Measurements from ENCODE around the gene CCDC24.
A peak's percentile ranks its signal among the peaks of the same experiment; 100 is the strongest.

The CCDC24 gene

DNA sequence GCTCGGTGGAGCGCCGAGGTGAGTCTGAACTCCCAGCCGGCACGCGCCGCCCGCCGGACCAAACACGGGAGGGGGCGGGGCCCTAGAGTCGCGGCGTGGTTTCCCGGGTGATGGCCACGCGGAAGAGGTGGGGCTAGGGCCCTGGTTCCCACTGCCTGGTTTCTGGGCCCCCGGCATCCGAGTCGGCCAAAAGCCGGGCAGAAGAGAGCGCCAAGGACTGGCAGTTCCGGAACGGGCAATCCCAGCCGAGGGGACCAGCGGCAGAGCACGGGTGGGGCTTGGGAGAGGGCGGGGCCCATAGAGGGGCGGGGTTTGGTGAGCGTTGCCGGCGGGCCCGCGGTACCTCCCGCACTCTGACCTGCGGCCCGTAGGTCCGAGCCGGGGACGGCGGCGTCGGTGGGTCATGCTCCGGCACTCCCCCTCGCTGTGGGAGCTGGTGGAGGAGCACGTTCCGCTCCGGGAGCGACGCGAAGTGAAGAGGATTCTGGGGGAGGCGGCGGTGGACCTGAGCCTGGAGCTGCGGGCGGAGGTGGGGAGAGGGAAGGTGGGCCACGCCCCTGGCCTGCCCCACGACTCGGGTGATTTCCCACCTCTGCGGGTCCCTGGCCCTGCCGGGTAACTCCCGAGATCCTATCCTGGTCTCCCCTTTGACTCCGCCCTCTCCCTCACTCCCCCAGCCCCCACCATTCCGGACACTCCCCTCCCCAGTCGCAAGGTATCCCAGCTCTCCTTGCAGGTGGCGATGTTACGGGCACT is at the start of gene CCDC24:
CCDC24 (plus strand) TSS at position 124 of the 756 bp plus-strand sequence; CDS start at position 404, 280 bp downstream.
- peak; percentile 49 to 55 (median 49) for DNase-seq (ENCODE audit: low read depth in 3 of 3)

DNA sequence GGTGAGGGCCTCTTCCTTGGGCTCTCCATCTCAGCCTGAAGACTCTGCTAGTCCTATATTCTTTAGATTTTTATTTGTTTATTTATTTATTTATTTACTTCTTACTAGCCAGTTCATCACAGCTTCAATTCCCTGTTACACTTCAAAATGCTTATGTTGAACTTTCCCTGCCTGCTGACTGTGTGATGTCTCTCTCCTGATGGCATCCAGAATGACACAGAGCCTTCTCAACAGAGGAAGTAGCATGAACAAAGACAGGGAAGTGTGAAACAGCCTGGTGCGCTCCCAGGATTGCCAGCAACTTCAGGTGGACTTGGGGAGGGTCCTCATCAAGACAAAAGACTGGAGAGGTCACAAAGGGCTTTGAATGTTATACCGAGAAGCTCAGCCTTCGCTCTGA is 49.0 kb upstream of the CCDC24 start:
- no peak for DNase-seq (ENCODE audit: low read depth in 3 of 3)

DNA sequence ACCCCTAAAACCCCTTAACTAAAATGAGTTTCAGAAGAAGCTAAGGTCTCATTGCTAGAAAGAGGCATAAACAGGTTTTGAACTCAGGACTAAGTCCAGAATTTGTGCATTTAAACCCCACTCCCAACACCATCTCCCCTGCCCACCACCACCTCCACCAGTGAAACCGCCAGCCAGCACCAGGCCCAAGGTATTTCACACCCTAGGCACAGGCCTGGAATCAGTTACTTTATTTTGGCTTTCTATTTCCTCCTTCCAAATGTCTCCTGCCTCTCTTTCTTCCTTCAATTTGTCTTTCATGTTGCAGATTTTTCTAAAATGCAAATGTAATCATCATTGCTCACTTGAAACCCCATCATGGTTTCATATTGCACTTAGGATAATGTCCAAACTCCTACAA is 46.5 kb upstream of the CCDC24 start:
- DNase-seq (ENCODE audit: low read depth in 3 of 3), result no peak

DNA sequence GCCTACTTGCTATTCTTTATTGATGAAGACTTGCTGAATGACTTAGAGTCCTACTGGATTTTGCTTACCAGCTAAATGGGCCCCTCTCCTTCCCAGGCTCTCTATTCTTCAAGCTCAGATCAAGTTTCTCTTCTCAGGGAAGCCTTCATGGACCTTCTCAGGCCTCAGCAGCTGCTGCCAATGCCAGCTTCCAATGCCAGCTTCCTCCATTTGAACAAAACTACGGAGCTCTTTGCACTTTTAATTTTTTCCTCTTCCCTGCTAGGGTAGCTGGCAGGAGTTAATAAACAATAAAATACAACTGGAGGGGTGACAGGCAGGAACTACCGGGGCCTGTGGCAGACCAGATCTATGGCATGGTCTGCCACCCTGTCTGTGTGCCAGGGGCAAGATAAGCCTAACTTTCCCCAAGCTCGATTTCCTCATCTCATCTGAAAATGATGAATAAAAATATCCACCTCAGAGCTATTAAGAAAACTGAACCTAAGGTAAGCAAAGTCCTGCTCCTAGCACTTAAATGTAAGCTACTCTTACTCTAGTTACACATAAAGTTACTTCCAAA is 45.6 kb upstream of the CCDC24 start:
- no peak for DNase-seq (ENCODE audit: low read depth in 3 of 3)

DNA sequence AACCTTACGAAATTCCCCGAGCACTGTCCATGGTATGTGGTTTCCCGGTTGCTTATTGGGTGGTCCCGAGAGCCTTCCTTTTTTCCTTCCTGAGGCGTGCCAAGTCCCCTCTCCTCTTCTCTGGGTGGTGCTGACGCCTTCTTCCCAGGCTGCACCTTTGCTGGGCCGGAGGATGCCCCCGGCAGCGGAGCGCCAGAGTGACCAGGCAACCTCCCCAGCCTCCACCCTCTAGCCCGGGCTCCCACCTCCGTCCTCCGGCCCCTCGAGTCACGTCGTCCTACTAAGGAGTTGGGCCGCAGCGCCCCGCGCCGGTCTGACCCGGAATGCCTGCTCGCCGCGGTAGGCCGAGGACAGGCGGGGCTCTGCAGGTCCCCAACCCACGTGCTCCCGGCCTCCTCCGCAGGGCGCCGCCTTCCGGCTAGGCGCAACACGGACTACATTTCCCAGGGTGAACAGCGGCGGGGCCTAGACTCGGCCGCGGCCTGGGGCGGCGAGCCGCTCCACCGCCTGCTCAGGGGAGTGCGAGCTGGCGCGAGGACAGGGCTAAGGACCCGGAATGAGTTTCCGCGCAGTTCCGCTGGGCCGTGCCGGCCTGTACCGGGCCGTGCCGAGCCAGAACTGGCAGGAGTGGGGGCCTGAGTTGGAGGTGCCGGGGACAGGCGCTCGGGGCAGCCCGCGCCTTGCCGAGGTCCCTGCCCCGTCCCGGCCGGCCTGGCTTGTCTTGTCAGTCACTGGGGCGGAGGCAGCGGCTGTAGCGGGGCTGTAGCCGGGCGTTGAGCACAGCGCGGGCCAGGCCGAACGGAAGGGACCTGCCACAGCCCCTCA is 45.0 kb upstream of the CCDC24 start, which contains the start of gene IPO13:
IPO13 (plus strand) TSS at position 715 of the 825 bp plus-strand sequence. CDS start 651 bp downstream, outside the sequence.
- DNase-seq (ENCODE audit: low read depth in 3 of 3), result peak; percentile 88 to 96 (median 91)

DNA sequence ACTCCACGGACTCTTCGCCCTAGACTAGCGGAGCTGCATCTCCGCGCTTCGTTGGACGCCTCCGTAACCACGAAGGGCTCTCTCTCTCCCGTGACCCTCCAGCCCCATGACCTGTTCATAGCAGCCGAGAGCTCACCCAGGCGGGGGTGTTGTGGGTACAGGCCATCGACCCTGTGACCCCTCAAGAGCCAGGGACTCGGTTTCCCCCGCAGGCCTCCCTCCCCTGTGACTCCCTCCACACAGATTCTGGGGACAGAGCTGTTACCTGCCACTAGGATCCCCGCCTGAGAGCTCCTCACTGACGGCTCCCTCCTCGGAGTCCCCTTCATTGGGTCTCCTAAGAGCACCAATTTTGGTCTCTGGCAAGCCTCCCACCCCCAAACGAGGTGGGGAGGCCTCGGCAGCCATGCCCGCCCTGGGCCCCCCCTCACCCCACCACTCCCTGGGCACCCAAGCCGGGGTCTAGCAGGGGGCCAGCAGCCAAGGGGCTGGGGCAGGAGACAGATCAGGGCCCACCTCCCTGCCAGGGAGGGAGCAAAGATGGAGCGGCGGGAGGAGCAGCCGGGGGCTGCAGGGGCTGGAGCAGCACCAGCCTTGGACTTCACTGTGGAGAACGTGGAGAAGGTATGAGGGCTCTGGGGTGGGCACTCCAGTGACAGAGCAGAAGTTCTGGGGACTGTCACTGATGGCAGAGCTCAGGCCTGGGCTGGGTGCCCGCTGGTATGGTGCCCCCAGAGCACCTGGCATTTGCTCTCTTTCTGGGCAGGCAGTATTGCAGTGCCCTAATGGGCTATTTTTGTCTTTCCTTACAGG is 44.1 kb upstream of the CCDC24 start:
- no peak for DNase-seq (ENCODE audit: low read depth in 3 of 3)

DNA sequence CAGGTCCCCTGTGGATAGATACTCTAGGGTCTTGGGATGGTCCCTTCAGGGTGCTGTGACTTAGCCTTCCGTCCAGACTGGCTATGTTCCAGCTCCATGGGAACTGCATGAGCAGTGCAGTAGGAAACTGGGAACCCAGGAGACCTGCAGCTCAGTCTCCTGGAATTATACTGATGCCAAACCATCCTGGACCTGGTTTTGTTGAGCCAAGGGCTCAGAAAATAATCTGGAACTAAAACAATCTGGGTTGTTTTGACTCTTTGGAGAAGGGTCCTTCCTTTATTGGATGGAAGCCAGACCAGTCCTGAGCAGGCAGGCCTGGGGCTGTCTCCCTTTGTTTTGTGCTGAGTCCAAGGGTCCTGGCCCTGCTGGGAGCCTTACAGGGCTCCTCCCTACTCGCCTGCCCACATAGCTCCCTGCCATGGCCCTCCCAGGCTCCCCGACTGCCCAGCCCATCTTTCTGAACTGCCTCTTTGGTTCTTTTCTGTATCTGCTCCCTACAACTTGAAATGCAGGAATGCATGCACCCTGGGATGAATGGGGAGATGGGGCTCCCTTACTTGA is 43.4 kb upstream of the CCDC24 start:
- DNase-seq (ENCODE audit: low read depth in 3 of 3), result no peak

DNA sequence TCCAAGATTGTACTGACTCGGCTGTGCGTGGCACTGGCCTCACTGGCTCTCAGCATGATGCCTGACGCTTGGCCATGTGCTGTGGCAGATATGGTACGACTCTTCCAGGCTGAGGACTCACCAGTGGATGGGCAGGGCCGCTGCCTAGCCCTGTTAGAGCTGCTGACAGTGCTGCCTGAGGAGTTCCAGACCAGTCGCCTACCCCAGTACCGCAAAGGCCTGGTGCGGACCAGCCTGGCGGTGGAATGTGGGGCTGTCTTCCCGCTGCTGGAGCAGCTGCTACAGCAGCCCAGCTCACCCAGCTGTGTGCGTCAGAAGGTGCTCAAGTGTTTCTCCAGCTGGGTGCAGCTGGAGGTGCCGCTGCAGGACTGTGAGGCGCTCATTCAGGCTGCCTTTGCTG is 41.7 kb upstream of the CCDC24 start:
- no peak for DNase-seq (ENCODE audit: low read depth in 3 of 3)

DNA sequence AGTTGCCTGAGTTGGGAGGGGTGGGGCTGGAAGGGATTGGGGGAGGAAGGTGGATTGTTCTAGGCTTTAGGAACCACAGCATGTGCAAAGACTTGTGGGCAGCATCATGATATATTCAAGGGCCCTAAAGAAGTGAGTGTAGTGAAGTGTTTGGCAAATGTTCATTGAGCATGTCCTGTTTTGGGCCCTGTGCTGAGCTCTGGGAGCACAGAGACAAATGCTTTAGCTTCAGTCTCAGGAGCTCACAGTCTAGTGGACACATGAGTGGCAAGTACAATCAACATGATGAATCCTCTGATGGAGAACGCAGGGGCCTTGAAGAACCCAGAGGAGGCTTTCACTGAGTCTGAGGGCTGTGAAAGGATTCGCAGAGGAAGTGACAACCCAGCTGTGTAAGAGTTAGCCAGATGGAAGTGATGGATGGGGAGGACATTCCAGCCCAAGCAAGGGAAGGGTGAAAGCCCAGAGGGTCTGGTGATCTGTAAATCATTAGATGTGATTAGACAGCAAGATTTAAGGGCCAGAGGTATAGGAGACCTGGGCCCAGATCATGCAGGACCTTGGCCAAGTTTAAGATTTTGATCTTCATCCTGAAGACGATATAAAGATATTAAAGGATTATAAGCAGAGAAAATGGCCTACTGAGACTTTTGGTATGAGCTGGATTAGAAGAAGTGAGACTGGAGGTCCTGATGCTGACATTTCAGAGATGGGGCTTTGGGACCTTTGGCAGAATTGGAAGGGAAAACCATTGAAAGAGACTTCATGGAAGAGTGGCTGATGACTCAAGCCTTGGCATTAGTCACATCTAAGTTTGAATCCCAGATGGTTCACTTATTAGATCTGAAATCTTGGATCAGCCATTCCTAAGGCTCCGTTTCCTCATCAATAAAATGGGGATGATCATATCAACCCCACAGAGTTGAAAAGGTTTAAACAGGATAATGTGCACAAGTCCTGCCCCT is 40.1 kb upstream of the CCDC24 start:
- no peak for DNase-seq (ENCODE audit: low read depth in 3 of 3)

DNA sequence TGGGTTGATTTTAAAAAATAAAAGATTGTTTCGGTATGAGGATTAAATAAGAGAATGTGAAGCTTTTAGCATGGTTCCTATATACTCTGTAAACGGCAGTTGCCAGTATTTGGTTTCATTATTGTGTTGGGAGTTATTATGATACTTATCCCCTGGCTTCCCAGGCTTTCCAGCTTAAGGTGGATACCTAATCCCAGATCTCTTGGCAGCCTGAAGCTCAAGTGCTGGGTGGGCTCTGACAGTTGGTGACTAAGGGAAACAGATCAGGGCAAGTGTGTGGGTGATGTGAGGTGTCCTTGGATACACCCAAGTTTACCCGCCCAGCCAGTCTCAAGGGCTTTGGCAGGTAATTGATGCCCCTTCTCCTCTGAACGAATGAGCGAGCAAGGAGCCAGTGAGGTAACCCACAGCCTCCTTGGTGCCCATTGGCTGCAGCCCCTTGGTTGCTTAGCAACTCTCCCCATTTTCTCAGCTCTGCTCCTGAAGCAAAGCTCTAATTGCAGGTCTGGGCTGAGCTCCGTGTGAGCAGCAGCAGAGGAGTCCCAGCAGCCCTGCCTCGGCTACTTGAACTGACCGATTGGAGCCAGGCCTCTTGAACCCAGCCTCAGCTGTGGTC is 38.6 kb upstream of the CCDC24 start:
- DNase-seq (ENCODE audit: low read depth in 3 of 3), result no peak

DNA sequence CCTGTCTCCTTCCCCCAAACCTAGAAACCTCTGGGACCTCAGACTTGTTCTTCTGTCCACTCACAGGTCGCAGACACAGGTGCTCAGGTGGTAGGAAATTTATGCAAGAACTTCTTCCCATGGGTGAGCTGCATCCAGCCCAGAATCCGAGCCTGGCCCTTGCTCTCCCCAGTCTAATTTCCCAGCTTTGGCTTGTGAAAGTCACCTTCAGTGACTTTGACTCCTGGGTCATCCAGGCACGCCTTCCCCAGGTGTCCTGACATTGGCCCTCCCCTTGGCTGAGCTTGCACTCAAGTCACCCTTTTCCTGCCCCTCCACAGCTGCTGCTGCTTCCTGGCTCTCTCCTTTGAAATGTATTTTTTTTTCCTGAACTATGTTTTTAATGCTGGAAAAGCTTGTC is 38.0 kb upstream of the CCDC24 start:
- DNase-seq (ENCODE audit: low read depth in 3 of 3), result no peak

DNA sequence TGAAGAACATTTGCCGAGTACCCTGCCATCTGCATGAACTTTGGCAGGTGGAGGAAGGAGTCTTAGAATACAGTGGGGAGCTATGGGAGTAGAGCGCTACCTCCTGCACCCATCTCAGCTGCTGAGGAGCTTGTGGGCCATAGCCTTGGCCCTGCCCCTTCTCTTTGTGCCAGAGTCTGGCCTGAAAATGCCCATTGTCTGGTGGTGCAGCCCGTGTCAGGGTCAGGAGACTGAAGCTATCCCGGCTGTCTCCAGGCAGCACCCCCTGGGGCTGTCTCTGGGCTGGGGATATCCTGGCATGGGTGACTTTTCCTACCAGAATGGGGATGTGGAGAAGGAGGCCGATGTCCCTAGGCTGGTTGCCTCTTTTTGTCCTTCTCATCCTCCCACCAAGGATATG is 37.4 kb upstream of the CCDC24 start:
- DNase-seq (ENCODE audit: low read depth in 3 of 3), result no peak

DNA sequence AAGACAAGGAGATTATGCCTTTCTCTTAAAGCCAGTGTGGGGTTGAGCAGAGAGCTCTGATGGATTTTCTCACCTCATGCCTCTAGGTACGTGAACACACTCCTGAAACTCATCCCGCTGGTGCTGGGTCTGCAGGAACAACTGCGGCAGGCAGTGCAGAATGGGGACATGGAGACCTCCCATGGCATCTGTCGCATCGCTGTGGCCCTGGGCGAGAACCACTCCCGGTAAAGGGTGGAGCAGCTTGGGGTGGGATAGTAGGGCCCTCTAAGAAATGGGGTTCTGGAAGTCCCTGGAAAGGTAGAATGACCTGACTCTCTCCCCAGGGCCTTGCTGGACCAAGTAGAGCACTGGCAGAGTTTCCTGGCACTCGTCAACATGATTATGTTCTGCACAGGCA is 35.2 kb upstream of the CCDC24 start:
- no peak for DNase-seq (ENCODE audit: low read depth in 3 of 3)

DNA sequence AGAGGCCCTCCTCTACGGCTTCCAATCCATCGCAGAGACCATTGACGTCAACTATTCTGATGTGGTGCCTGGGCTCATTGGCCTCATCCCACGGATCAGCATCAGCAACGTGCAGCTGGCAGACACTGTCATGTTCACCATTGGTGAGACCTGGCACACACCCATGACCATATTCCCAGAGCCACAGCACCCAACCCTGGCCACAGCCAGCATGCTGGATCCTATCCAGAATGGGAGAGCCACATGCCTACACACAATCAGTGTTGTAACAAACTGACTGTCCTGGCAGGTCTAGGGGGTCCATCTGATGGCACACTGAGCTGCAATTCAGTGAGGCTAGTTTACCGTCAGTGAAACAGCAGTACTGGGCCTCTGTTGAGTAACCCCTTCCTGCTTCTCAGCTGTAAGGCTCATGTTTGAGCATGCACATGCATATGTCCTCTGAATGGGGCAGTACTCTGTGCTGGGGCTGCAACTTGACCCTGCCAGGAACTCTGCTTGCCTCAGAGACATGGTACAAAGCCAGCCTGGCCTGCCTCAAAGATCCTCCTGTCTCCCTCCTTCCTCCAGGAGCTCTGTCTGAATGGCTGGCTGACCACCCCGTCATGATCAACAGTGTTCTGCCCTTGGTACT is 33.9 kb upstream of the CCDC24 start:
- no peak for DNase-seq (ENCODE audit: low read depth in 3 of 3)

DNA sequence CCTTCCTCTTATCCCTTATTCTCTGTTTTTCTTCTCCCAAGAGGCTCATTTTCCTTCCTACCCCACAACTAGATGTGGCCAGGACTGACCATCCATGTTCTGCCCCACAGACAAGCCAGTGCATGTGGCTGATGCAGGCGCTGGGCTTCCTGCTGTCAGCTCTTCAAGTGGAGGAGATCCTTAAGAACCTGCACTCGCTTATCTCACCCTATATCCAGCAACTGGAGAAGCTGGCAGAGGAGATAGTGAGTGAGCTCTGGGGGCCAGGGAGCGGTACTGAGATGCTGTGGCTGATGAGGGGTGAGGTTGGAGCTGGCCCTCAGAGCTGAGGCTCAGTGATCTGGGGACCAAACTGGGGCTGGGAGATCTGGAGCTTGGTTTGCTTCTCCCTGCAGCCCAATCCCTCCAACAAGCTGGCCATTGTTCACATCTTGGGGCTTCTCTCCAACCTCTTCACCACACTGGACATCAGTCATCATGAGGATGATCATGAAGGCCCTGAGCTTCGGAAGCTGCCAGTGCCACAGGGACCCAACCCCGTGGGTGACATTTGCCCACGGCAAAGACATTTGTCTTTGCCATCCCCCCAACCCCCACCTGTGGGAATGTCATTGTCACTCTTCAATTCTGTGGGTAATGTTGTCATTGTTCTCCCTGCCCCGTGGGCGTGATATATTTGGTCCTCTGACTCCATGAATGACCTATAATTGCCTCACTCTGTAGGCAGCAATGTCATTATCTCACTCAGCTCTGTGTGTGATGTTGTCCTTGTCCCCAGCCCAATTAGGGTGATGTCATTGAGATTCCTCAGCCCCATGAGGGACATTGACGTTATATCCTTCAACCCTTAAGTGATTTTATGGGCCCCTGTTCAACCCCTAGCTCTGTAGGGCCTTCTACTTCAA is 32.8 kb upstream of the CCDC24 start:
- no peak for DNase-seq (ENCODE audit: low read depth in 3 of 3)

DNA sequence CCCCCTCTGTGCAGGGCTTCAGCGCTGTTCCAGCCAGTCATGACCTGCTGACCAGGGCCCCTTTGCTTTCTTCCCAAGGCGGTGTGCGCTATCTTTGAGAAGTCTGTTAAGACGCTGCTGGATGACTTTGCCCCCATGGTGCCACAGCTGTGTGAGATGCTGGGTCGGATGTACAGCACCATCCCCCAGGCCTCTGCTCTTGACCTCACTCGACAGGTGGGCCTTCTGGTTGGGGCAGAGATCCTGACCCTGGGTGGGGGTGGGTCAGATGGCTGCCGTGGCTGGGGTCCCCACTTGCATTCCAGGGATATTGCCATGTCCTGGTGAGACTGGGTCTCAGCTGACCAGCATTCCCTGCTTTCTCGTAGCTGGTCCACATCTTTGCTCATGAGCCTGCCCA is 30.6 kb upstream of the CCDC24 start:
- no peak for DNase-seq (ENCODE audit: low read depth in 3 of 3)

DNA sequence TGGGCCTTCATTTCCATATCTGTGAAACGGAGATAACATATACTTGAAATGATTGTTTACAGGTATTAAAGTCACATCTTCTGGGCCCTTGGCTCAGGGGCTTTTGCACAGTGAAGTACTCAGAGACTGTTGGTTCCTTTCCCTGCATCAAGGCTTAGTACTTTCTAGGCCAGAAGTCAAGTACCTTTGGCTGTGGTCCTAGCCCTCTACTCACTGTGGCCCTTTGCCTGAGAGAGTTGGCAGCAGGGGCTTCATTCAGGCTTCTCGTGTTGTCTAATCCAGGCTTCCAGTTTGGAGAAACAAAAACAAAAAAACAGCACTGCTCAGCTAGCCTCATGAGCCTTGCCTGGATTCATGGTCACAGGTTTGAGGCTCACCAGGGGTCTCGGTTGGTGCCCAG is 29.7 kb upstream of the CCDC24 start:
- no peak for DNase-seq (ENCODE audit: low read depth in 3 of 3)

DNA sequence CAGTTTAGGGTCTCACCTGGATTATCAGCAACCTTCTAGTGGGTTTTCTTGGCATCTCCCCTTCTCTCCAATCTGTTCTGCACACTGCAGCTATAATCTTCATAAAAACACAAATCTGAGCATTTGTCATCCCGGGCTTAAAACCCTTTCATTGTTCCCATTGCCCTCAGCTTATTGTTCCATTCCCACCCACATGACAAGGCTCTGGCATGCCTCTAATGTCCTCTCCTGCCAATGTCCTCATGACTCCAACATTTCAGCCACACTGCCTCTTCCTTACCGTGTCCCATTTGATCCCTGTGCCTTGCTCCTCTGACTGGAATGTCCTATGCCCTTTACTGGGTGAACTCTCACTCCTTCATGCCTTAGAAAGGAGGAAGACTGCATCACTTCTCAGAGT is 29.1 kb upstream of the CCDC24 start:
- DNase-seq (ENCODE audit: low read depth in 3 of 3), result no peak
